ENCODE measurements around the gene ATXN7L3. TPM values are rescaled to one million over a fixed set of nuclear protein-coding genes. Genes with fewer than 3 reads are reported as not detected.

ATXN7L3 gene
- total and polyA plus RNA-seq, 7 donors: 20.4 to 42.6 (median 35.1) TPM

- ATAC-seq (no peak), DNase-seq (no peak)
- no peaks in the 10 kb centered on the region for H3K27me3 ChIP-seq (ENCODE audit: insufficient read depth in 3 of 3, low read length in 2 of 3)
- peaks cover 29% of the 10 kb centered on the region for H3K4me1 ChIP-seq
- H3K36me3 ChIP-seq (ENCODE audit: insufficient read depth in 1 of 2, low read depth in 1 of 2): peaks cover 0 to 64% of the 10 kb centered on the region in 2 donors
- no peak for TF ChIP-seq CTCF (IDR thresholded peaks at IDR 0.05)
- 44 to 83% (median 51%) methylated on average over 2 of the region's 2 CpGs for WGBS, 3 donors
- H3K27ac ChIP-seq: peak overlapping the region; percentile 2
- no peak overlapping the region for H3K4me3 ChIP-seq
- intact Hi-C loops (cut with DNase I): no loop called here
- H3K9me3 ChIP-seq: no peaks in the 10 kb centered on the region
These were observed 25.3 kb downstream of the ATXN7L3 start for GRCh38 chr17:44174427-44174826.

- intact Hi-C loops (cut with DNase I): no loop called here
- ATAC-seq (no peak), DNase-seq (peak in 1 of 2 donors; percentile 51)
- peak overlapping the region; percentile 100 for H3K27ac ChIP-seq
- 27 to 50% (median 38%) methylated on average over 17 of the region's 17 CpGs for WGBS, 3 donors
- H3K4me3 ChIP-seq: peak overlapping the region; percentile 77
- peaks cover 0 to 40% of the 10 kb centered on the region in 2 donors for H3K36me3 ChIP-seq (ENCODE audit: insufficient read depth in 1 of 2, low read depth in 1 of 2)
- no peaks in the 10 kb centered on the region for H3K27me3 ChIP-seq (ENCODE audit: insufficient read depth in 3 of 3, low read length in 2 of 3)
- TF ChIP-seq CTCF (IDR thresholded peaks at IDR 0.05): no peak
- peaks cover 41% of the 10 kb centered on the region for H3K4me1 ChIP-seq
- H3K9me3 ChIP-seq: no peaks in the 10 kb centered on the region
These were observed 27.7 kb downstream of the ATXN7L3 start for GRCh38 chr17:44171931-44172455.

GRCh38 chr17:44170499-44171201 is 29.0 kb downstream of the ATXN7L3 start, which contains the start of gene ASB16:
TSS of gene ASB16 (plus strand) at chr17:44170704. CDS start at chr17:44170790, 86 bp downstream.
- no peaks in the 10 kb centered on the region for H3K9me3 ChIP-seq
- no peak for TF ChIP-seq CTCF (IDR thresholded peaks at IDR 0.05)
- peaks cover 41% of the 10 kb centered on the region for H3K4me1 ChIP-seq
- ATAC-seq (peak; percentile 90 to 93 (median 92)), DNase-seq (peak; percentile 63 to 89)
- H3K36me3 ChIP-seq (ENCODE audit: insufficient read depth in 1 of 2, low read depth in 1 of 2): peaks cover 0 to 27% of the 10 kb centered on the region in 2 donors
- H3K27ac ChIP-seq: peak within 1 kb of the TSS; percentile 100
- intact Hi-C loops (cut with DNase I): no loop called here
- peak within 1 kb of the TSS; percentile 77 for H3K4me3 ChIP-seq
- no peaks in the 10 kb centered on the region for H3K27me3 ChIP-seq (ENCODE audit: insufficient read depth in 3 of 3, low read length in 2 of 3)
- WGBS, 3 donors: 7 to 12% (median 11%) methylated on average over 17 to 21 of the region's 21 CpGs

- Histone ChIP-seq H3K27me3 (ENCODE audit: insufficient read depth in 3 of 3, low read length in 2 of 3) (no peaks in the 10 kb centered on the region), H3K4me3 (peak overlapping the region; percentile 77)
- TF ChIP-seq CTCF (IDR thresholded peaks at IDR 0.05): no peak
These were observed 29.6 kb downstream of the ATXN7L3 start for GRCh38 chr17:44170135-44170498.

More at GRCh38 chr17:44170135-44170498, 29.6 kb downstream of the ATXN7L3 start:
- intact Hi-C loops (cut with DNase I): no loop called here
- Histone ChIP-seq H3K9me3 (no peaks in the 10 kb centered on the region), H3K27ac (peak overlapping the region; percentile 100), H3K4me1 (peaks cover 41% of the 10 kb centered on the region), H3K36me3 (ENCODE audit: insufficient read depth in 1 of 2, low read depth in 1 of 2) (peaks cover 0 to 24% of the 10 kb centered on the region in 2 donors)
- 32 to 42% (median 33%) methylated on average over 5 of the region's 5 CpGs for WGBS, 3 donors
- no peak for DNase-seq
- peak; percentile 31 to 59 (median 58) for ATAC-seq

Data from psoas muscle (tissue), 8 donors.